GM18867 (cell line): ENCODE measurements around the gene RBMS3.
"Not testable (repeated sequence)": the region's sequence is repeated elsewhere in the genome, so short reads cannot be mapped to it uniquely, and the experiment has no call there.

Source experiments
- ATAC-seq: cut with Tn5 transposase; IDR thresholded peaks from one replicate; pipeline ENCODE4 v1.9.1; 2021; ENCODE audit warnings: mild to moderate bottlenecking, moderate library complexity; ENCODE audit not compliant: unreplicated experiment

The RBMS3 gene

DNA sequence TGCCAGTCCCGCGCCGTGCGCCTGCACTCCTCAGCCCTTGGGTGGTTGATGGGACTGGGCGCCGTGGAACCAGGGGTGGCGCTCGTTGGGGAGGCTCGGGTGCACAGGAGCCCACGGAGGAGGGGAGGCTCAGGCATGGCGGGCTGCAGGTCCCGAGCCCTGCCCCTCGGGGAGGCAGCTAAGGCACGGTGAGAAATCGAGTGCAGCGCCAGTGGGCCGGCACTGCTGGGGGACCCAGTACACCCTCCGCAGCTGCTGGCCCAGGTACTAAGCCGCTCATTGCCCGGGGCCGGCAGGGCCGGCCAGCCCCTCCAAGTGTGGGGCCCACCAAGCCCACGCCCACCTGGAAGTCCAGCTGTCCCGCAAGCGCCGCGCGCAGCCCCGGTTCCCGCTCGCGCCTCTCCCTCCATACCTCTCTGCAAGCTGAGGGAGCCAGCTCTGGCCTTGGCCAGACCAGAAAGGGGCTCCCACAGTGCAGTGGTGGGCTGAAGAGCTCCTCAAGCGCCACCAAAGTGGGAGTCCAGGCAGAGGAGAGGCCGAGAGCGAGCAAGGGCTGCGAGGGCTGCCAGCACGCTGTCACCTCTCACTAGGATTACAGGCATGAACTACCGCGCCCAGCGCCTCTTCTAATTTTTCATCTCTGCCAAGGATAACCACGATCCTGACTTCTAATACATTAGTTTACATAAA is 192.8 kb downstream of the RBMS3 start:
- not testable (repeated sequence) for ATAC-seq

GRCh38 chr3:29475305-29475840 is 194.5 kb downstream of the RBMS3 start:
- no peak for ATAC-seq

DNA sequence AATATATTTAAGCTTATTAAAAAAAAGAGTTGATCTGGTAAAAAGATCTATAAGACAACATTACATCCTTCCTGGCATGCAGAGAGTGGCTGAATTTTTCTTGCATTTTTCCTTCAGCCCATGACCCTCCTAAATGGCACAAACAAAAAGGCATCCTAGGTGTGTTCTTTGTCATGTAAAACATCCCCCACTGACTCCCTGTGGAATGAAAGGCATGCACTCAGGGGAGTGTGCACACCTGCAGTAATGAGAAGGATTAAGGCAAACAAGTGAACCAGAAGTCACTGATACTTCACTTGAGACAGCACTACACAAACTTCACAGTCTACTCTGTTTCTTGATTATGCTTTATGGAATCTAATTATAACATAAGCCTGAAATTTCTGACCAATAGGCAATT is 195.0 kb downstream of the RBMS3 start:
- no peak for ATAC-seq

DNA sequence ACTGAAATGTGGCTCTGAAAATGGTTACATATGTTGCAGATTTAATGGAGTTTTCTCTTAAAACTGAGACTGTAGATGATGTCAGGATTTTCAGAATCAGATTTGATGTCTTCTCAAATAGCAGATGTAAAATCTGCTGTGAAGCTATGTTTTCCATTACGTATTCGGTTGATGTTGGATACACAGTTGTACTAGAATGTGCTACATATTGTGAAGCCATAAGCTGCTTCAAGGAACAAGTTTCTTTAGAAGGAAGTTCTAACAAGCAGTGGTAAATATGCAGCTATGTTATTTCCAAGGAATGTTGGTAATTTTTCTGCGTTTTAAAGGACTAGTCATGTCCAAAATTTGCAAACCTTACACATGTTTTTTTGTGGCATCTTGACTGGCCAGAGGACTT is 197.7 kb downstream of the RBMS3 start:
- no peak for ATAC-seq

DNA sequence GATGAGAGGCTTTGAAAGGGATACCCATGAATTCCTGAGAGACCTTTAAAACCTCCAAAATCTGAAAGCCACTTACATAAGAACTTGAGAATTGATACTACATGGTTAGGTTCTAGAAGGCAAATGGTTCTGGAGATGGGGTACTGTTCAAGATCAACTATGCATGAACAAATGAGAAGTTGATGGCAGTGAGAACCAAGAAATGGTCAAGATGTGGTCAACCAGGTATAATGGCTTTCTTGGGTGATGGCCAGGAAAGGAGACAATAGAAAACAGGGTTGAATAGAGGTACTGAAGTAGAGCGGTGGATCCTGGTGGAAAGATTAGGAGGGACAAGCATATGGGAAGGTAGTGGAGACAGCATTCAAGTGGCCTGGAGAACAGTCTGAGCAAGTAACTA is 200.4 kb downstream of the RBMS3 start:
- no peak for ATAC-seq

GRCh38 chr3:29481969-29482767 is 201.3 kb downstream of the RBMS3 start:
- peak; percentile 42 for ATAC-seq

DNA sequence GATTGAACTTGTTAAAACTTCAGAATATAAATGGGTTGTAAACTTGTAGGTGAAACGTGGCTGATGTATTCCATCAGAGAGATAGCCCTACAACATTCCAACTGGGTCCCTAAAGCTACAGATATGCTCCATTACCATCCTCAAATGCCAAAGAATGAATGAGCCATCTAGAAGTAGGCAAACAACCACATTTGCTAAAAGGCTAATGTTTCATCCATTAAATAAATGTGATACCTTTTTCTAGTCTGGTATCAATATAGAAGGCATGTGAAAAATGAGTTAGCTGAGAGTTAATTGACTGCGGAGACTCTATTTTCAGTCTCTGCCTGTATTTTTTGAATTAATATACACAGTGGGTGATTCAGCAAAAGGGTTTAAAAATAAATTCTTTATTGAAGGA is 203.8 kb downstream of the RBMS3 start:
- no peak for ATAC-seq

DNA sequence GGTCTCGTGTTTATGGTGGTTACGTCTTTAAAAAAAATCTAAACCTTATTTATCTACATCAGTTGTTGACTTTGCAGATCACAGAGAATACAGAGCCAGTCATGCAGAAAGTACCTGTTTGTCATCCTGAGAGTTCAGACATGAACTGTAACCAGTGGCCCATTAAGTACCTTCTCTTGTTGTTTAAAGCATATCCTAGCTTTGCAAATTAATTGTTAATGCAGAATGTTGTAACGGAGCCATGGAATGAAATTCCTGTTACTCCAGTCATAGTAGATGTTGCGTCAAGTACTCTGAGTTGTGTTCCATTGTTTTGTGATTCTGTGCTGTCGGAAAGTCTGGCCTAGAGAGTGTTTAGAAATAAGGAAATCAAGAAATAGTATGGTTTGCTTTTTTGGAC is 205.2 kb downstream of the RBMS3 start:
- peak; percentile 58 for ATAC-seq

GRCh38 chr3:29486917-29487316 is 206.0 kb downstream of the RBMS3 start:
- ATAC-seq, result no peak

DNA sequence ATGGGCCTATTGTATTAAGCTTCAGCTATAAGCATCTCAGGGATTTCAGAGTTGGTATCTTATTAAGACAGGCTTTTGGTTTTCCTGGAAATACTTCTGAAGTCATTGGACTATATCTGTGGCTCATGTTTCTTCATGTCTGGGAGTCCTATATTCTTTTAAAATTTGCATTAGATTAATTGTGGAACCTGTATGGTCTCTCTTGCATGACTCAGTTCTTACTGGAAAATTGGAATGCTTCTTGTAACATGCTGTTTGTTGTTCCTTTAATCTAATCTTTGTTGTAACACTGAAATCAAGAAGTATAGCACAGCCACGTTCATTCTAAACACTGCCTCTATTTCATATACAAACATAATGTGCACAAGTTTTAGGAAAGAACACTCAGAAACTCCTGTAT is 208.1 kb downstream of the RBMS3 start:
- no peak for ATAC-seq

GRCh38 chr3:29493109-29493508 is 212.2 kb downstream of the RBMS3 start:
- ATAC-seq, result no peak

DNA sequence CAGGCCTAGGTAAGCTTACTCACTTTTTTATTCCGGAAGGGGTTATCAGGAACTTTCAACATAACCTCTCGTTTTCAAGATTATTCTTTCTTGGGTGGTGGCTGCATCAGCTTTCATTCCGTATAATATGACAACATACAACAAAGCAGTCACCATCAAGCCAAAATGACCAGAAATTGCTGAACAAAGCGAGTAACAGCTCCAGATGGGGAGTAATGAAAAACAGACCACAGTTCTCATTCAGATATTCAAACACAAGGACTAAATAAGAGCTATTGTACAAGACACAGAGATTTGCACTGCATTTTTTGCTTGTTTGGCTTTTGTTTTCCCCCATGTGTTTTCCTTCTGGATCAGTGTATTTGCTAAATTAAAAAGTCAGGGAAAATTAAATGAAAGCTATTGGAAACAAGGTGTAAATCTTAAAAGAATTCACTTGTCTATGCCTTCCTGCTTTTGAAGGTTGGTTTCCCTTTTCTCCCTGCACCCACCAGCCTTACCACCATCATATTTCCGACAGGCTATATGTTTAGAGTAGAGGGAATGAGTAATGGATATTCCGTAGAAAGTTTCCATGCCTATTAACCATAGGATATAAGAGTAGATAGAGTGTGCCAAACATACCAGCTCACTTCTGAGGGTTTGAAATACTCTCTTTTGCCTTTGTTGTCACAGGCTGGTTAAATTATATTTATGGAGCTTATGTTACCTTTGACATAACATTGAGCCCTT is 213.6 kb downstream of the RBMS3 start:
- ATAC-seq, result no peak

GRCh38 chr3:29497282-29497681 is 216.4 kb downstream of the RBMS3 start:
- ATAC-seq, result no peak

GRCh38 chr3:29502771-29503170 is 221.9 kb downstream of the RBMS3 start:
- ATAC-seq, result no peak

GRCh38 chr3:29503314-29503713 is 222.4 kb downstream of the RBMS3 start:
- ATAC-seq, result no peak

DNA sequence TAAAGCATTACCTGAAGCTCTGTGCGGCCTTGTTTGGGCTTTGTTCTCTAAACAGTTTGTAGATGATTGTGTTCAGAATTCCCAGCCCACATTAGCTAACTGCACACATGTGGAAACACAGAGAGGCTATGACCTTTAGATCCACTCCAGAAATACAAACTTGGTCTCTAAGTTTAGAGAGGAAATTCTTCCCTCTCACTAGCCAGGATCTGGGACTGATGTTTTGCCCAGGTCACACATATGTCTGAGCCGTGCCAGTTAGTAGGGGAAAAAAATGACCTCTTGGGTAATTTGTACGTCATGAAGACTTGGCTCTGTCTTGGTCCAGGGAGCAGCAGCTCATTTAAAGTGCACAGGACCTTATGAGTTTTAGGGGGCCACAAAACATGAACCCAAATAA is 223.1 kb downstream of the RBMS3 start:
- ATAC-seq, result no peak

DNA sequence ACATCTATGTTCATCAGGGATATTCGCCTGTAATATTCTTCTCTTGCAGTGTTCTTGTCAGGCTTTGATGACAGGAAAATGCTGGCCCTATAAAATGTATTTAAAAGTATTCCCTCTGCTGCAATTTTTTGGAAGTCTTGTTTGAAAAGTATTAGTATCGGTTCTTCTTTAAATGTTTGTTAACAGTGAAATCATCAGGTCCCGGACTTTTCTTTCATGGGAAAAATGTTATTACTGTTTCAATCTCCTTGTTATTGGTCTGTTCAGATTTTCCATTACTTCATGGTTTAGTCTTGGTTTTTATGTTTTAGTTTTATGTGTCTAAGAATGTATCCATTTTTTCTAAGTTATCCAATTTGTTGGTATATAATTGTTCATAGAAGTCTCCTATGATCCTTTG is 225.6 kb downstream of the RBMS3 start:
- ATAC-seq, result no peak

GRCh38 chr3:29511701-29512100 is 230.8 kb downstream of the RBMS3 start:
- no peak for ATAC-seq

DNA sequence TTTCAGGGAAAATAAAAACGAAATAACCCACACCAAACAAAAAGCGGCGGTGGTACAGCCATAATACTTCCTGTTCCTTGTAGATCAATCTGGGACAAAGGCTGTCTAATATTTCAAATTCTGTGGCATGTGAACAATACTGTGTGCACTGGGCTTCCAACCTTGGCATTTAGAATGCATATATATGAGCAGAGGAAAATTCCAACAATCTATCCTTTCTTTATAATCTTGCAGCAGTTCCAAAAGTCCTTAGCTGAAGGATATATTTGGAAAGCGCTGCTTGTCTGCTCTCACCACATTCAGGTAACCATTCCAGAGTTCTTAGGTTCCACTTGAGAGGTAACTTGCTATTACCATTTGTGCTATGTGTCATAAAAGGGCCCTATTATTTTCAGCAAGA is 231.8 kb downstream of the RBMS3 start:
- no peak for ATAC-seq

GRCh38 chr3:29513236-29513635 is 232.4 kb downstream of the RBMS3 start:
- ATAC-seq, result no peak

DNA sequence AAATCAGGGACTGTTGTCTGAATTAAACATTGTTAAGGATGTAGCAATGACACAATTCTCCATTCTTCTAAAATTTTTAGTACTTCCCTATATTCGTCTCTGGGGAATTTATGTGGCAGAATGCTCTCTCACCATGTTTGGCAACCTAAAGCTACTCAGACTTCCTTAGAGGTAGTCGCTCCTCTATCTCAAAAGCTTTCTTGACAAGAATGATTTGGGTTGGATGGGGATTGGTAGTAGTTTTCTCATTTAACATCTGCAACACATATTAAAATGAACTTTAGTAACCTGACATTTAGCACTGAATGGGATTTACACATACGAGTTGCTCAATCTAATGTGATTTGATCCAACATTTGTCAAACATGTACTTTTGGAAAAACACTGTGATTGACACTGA is 233.3 kb downstream of the RBMS3 start:
- ATAC-seq, result no peak

- no peak for ATAC-seq
Observed at GRCh38 chr3:29514912-29515311, 234.0 kb downstream of the RBMS3 start.
